Activated CD8-positive, alpha-beta memory T cell treated with anti-CD3 and anti-CD28 coated beads for 4 hours (primary cell): ENCODE measurements around the gene GLDC.
"Not testable (repeated sequence)": the region's sequence is repeated elsewhere in the genome, so short reads cannot be mapped to it uniquely, and the experiment has no call there.

Experiments
- DNase-seq, 2 donors: peaks; one replicate each; pipeline ENCODE4 v3.0.0-alpha.2; 2020; ENCODE audit warnings: low read depth in 2 of 2

The GLDC gene

DNA sequence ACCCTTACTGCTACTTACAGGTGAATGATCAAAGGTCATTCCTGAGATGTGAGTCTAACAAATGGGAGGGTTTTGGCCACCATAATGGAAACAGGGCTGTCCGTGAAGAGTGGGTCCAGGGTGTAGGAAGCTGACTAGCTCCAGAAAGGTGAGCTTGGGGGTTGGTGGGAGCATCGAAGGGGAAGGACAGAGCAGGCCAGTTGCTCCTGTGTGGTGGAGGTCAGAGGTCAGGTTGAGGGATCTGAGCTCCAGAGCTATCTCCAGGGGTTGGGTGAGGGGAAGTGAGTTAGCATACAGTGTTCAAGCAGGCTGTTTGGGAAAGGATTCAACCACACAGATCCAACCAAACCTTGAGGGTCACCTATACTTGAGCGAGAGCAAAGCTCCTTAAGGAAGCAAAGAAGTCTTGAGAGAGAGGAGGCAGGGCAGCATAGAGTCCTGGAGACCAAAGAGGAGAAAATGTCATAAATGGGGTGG lies 18.7 kb upstream of the GLDC start:
- DNase-seq = no peak

DNA sequence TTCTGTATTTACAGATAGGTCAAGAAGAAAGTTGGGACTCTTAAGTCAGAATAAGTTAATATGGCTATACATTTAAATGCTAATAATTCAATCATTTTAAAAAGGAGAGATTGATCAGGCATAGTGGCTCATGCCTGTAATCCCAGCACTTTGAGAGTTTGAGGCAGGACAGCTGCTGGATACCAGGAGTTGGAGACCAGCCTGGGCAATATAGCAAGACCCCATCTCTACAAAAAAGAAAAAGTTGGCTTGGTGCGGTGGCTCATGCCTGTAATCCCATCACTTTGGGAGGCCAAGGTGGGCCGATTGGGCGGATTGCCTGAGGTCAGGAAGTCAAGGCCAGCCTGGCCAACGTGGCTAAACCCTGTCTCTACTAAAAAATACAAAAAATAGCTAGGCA lies 15.0 kb upstream of the GLDC start:
- DNase-seq = no peak

- no peak for DNase-seq
These were observed 13.3 kb upstream of the GLDC start for GRCh38 chr9:6658628-6659353.

- no peak for DNase-seq
These were observed 11.2 kb upstream of the GLDC start for GRCh38 chr9:6656614-6657300.

- DNase-seq = no peak
These were observed 9.5 kb upstream of the GLDC start for GRCh38 chr9:6655036-6655435.

DNA sequence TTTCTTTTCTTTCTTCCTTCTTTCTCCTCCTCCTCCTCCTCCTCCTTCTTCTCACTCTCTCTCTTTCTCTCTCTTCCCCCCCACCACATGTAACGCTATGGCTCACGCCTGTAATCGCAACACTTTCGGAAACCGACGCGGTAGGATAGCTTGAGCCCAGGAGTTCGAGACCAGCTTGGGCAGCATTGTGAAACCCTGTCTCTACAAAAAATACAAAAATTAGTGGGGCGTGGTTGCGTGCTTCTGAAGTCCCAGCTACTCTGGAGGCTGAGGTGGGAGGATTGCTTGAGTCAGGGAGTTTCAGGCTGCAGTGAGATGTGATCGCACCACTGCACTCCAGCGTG lies 736 bp upstream of the GLDC start:
- no peak for DNase-seq

- DNase-seq = not testable (repeated sequence)
These were observed 499 bp downstream of the GLDC start for GRCh38 chr9:6645105-6645354.

DNA sequence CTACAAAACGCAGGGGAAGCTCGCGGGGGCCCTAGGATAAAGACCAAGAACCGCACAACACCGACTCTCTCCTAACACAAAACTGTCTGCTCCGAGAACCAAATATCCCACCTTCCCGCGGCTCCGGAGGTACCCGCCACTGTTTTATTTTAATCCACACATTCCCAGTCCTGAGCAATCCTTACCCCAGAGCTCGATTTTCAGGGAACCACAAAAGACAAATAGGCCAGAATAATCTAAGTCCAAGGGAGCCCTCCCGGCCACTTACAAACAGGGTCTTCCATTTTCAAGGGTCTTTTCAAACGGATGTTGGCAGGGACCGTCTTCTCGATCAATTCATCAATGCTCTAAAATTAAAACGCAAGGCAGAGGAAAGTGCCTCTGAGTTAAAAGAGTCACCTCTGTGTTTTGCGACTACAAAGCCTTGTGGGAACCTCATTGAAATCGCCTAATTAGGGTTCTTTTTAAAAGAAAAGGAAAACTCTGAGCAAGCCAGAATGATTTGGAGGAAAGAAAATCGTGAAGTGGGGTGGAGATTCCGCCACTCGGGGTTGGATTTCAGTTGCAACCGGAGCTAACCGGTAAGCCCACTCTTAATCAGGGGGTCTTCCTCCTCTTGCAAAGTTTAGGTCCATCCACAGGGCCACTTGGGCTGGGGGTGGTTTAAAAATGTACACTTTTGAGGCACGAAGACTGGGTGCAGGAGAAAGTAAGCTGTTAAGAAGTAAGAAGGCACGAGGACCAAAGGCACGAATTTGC lies 1.0 kb downstream of the GLDC start:
- no peak for DNase-seq

- no peak for DNase-seq
These were observed 3.6 kb downstream of the GLDC start for GRCh38 chr9:6641961-6642360.

GRCh38 chr9:6641561-6641960 lies 4.0 kb downstream of the GLDC start:
- DNase-seq = no peak

DNA sequence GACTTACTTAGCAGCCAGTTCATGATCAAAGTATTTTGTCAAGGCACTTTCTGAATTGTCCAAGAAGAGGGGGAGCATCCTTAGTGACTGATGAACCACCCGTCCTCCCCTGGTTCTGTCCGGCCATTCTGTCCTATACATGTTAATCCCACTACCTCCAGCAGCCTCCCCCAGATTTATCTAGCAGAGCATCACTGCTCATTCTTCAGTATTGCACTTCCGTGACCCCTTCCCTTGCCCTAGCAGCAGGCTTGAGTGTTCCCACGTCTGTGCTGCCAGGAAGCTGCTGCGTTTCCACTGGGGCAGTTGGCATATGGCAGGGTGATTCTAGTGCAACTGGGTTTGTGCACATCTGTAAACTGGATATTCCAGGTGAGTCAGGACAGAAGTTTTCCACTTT lies 4.5 kb downstream of the GLDC start:
- no peak for DNase-seq

DNA sequence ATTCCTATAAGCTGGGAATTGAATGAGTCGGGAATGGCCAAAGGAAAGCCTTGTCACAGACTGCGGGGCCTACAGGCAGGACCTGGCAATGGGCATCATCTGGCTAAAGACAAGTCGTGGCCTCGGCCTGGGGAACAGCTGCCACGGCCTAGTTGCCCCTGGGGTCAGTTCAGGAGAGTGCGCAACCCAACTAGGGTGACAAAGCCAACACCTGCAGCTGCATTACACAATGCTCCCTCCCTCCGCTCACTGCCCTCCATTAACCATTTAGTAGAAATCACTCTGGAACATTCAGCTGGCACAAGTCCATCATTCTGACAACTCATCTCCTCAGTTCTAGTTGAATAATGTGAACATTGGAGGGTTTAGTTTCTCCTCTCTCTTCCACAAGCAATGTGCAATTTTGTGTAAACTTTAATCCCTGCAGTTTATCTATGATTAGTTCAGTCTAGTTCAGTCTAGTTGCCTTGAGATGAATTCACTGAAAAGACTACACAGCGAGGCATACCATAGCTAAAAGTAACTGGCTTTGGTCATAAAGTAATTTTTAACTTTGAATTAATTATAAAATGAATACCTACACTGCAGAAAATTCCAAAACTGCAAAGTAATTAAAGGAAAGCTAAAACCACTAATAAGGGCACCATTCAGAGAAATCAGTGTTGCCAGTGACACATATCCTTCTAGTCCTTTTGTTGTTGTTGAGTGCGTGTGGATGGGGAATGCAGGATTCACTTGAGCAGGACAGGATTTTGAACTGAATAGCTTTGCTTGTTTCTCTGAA lies 5.1 kb downstream of the GLDC start:
- no peak for DNase-seq

DNA sequence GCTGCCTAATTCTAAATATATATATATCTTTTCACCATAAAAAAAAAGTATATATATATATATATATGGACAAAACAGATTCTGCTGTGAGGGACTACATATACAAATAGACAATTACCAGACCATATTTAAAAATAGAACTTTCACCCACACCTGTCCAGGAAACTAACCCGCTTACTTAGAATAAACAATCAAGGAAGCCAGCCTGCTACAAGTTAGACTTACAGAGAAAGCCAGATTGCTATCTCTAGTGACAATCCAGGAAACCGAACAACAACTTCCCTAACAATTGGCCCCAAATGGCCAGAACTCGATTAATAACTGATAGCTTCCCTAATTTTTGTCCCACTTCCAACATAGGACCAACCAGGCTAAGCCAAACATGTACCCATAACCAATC lies 5.9 kb downstream of the GLDC start:
- no peak for DNase-seq

- DNase-seq = no peak
These were observed 11.1 kb downstream of the GLDC start for GRCh38 chr9:6634444-6634843.

- DNase-seq = no peak
These were observed 12.2 kb downstream of the GLDC start for GRCh38 chr9:6633378-6633777.

- DNase-seq = no peak
These were observed 12.9 kb downstream of the GLDC start for GRCh38 chr9:6632516-6633183.

DNA sequence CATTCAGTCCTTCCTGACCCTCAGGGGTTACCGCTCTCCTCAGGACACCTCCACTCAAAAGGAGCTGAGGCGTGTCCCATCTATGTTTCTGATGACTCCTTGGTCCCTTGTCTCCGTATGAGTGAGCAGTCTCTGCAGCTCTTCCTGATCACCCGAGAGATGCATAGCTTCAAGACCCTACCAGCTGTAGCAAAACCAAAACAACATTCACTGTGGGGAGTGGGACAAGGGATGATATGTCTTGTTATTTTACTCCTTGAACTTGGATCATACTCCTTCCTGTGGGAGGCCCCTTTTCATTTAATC lies 14.4 kb downstream of the GLDC start:
- no peak for DNase-seq

DNA sequence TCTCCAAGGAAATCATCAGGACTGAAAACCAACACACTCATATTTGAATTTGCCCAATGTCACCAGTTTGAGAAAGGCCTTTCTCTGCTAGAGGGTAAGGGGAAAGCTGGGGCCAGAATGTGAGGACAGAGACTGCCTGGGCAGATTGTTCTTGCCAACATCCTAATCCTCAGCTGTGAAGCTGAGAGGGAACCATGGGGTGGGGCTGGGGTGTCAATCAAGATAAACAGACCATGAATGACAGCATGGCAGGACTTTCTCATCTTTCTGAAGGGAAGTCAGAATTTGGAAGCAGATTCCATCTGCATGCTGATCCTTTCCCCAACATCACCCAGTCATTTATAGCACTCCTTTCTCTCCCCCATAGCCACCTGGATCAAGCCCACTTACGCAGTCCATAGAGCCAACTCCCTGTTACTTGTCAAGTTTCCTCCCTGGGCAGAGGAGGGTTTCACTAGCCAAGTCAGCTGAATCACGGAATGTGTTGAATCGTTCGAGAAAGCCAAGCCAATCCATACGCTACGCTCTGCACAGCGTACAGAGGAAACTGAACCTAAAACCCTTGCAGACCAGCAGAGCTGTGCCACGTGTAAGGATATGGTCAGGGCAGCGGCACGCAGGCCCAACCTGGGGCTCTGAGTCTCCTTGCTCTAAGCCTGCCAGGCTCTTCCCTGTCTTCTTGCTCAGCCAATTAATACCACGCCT lies 14.9 kb downstream of the GLDC start:
- DNase-seq = no peak

GRCh38 chr9:6628704-6629103 lies 16.8 kb downstream of the GLDC start:
- DNase-seq = no peak

DNA sequence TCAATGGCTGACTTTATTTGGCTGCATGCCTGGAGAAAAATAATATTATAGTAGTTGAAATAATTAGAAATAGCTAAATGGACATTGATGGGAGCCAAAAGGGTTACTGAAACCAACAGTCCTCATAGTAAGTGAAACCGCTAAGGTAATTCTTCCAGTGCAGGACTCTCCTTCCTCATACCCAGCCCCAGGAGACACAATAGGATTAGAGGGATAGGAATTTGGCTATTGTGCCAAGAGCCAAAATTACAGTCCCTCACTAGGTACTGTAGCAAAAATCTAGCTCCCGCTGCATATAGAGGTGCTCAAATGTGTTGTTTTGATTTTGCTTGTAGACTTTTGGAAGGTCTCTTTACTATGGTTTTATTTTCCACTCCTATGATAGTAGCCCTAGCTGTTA lies 20.2 kb downstream of the GLDC start:
- no peak for DNase-seq

- not testable (repeated sequence) for DNase-seq
These were observed 22.7 kb downstream of the GLDC start for GRCh38 chr9:6622784-6623183.
